HCT116 (cell line): Measurements from ENCODE around the gene FOXP2. TPM values are rescaled to one million over a fixed set of nuclear protein-coding genes. Genes with fewer than 3 reads are reported as not detected.

Experiments
- ATAC-seq: fragments of 200-7000 bp; cut with Tn5 transposase; 2 replicates; pipeline ENCODE4 v1.9.1; 2020; ENCODE audit warnings: mild to moderate bottlenecking, moderate library complexity
- BruUV-seq: library from RNA; stranded (reverse); fragments of 400-500 nt; replicated peaks from 2 replicates; lab custom pipeline; 2021; lab: Mats Ljungman, UMichigan
- CTCF ChIA-PET: fragments of 300-600 bp; sonication (Branson Sonifier 250); formaldehyde crosslinking; loops from one replicate; lab custom pipeline; 2021; ENCODE audit warnings: antibody characterized with exemption; lab: Charles Lee
- POLR2A ChIA-PET: fragments of 300-600, 350-600 bp; sonication (Branson Sonifier 250); formaldehyde crosslinking; loops from one replicate; lab custom pipeline; 2021; ENCODE audit warnings: antibody characterized with exemption; lab: Charles Lee
- RAD21 ChIA-PET, 2 experiments: fragments of 300-600 bp; sonication (Branson Sonifier 250); formaldehyde crosslinking; loops; one replicate each; lab custom pipeline; 2023; ENCODE audit warnings: low total read pairs in 2 of 2; ENCODE audit not compliant: uncharacterized antibody in 2 of 2, unreplicated experiment in 2 of 2, low non-redundant PET in 1 of 2; lab: Charles Lee
- DNase-seq: peaks from one replicate; pipeline ENCODE4 v3.0.0-alpha.2; 2010; ENCODE audit warnings: low read depth, low spot score
- H2AFZ ChIP-seq: fragments of 200-600 bp; shearing (Covaris generic), sonication (generic); 2 replicates; pipeline ENCODE4 v1.6.1; 2017; ENCODE audit warnings: low read depth, mixed run types, mixed read lengths, antibody characterized with exemption, low read length; ENCODE audit not compliant: poor library complexity, severe bottlenecking
- H3K27ac ChIP-seq: 2 replicates; pipeline ENCODE4 v1.5.1; 2012; ENCODE audit warnings: low read depth, low read length
- H3K27me3 ChIP-seq: fragments of 200-600 bp; sonication (generic); 2 replicates; pipeline ENCODE4 v1.6.1; 2016; ENCODE audit warnings: mixed run types, low read length, mixed read lengths; ENCODE audit not compliant: insufficient read depth
- H3K36me3 ChIP-seq, 2 experiments: fragments of 200-500 bp in 1 of 2; fragments of 200-600 bp in 1 of 2; sonication (Bioruptor generic) in 1 of 2; sonication (generic) in 1 of 2; 2 replicates each; pipeline versions ENCODE4 v1.5.1 to v1.6.1; 2014 to 2016; ENCODE audit warnings: low read length in 2 of 2, inconsistent platforms in 1 of 2, mixed read lengths in 1 of 2, mixed run types in 1 of 2; ENCODE audit not compliant: insufficient read depth in 2 of 2, control insufficient read depth in 1 of 2
- H3K4me1 ChIP-seq, 2 experiments: fragments of 200-600 bp in 1 of 2; sonication (generic) in 1 of 2; 2 replicates each; pipeline versions ENCODE4 v1.5.1 to v1.6.1; 2012 to 2017; ENCODE audit warnings: low read length in 2 of 2, inconsistent platforms in 1 of 2, mild to moderate bottlenecking in 1 of 2, mixed read lengths in 1 of 2, mixed run types in 1 of 2, moderate library complexity in 1 of 2; ENCODE audit not compliant: insufficient read depth in 2 of 2, control insufficient read depth in 1 of 2
- H3K4me2 ChIP-seq: fragments of 200-600 bp; sonication (generic); 2 replicates; pipeline ENCODE4 v1.6.1; 2017; ENCODE audit warnings: mixed run types, low read length, mixed read lengths
- H3K4me3 ChIP-seq, 2 experiments: fragments of 200-600 bp in 1 of 2; sonication (generic) in 1 of 2; replicated peaks in 1 of 2; 2 replicates each; pipeline ENCODE4 v1.5.1; 2011 to 2016; ENCODE audit warnings: low read length in 2 of 2, control low read depth in 1 of 2, low read depth in 1 of 2, mild to moderate bottlenecking in 1 of 2, mixed read lengths in 1 of 2, mixed run types in 1 of 2
- H3K79me2 ChIP-seq: fragments of 200-600 bp; sonication (generic); 2 replicates; pipeline ENCODE4 v1.6.1; 2017; ENCODE audit warnings: mild to moderate bottlenecking, mixed run types, low read length, moderate library complexity, mixed read lengths; ENCODE audit not compliant: insufficient read depth
- H3K9ac ChIP-seq: fragments of 200-600 bp; sonication (generic); 2 replicates; pipeline ENCODE4 v1.6.1; 2016; ENCODE audit warnings: low read length, mixed read lengths
- H3K9me2 ChIP-seq: fragments of 200-600 bp; sonication (generic), shearing (Covaris generic); 2 replicates; pipeline ENCODE4 v1.6.1; 2017; ENCODE audit warnings: mixed run types, mild to moderate bottlenecking, moderate library complexity; ENCODE audit not compliant: insufficient read depth
- H3K9me3 ChIP-seq, 2 experiments: fragments of 200-500 bp in 1 of 2; fragments of 200-600 bp in 1 of 2; sonication (Bioruptor generic) in 1 of 2; sonication (generic) in 1 of 2; 2 replicates each; pipeline ENCODE4 v1.6.1; 2014 to 2017; ENCODE audit warnings: low read length in 2 of 2, mixed read lengths in 2 of 2, inconsistent platforms in 1 of 2, low read depth in 1 of 2, mild to moderate bottlenecking in 1 of 2, mixed run types in 1 of 2, moderate library complexity in 1 of 2; ENCODE audit not compliant: control insufficient read depth in 1 of 2, insufficient read depth in 1 of 2
- H4K20me1 ChIP-seq: fragments of 200-600 bp; sonication (generic), shearing (Covaris generic); 2 replicates; pipeline ENCODE4 v1.6.1; 2017; ENCODE audit warnings: mixed run types, mild to moderate bottlenecking, moderate library complexity; ENCODE audit not compliant: insufficient read depth
- ATF3 ChIP-seq: IDR thresholded peaks from 2 replicates; pipeline ENCODE4 v1.6.1; 2012
- CBX3 ChIP-seq: IDR thresholded peaks from 2 replicates; pipeline ENCODE4 v1.6.1; 2012; ENCODE audit warnings: low read depth
- CEBPB ChIP-seq: IDR thresholded peaks from 2 replicates; pipeline ENCODE4 v1.6.1; 2012; ENCODE audit warnings: low read depth
- CTCF ChIP-seq, 3 experiments: fragments of 200-600 bp in 1 of 3; sonication (generic) in 1 of 3; IDR thresholded peaks in 2 of 3; conservative IDR thresholded peaks in 1 of 3; 2 replicates each; pipeline ENCODE4 v1.5.1; 2012 to 2017; ENCODE audit warnings: low read depth in 2 of 3, low read length in 2 of 3, antibody characterized with exemption in 1 of 3, borderline replicate concordance in 1 of 3, control low read depth in 1 of 3, mild to moderate bottlenecking in 1 of 3, mixed read lengths in 1 of 3, mixed run types in 1 of 3, moderate library complexity in 1 of 3; ENCODE audit not compliant: insufficient read depth in 1 of 3
- EGR1 ChIP-seq: IDR thresholded peaks from 2 replicates; pipeline ENCODE4 v1.6.1; 2012; ENCODE audit warnings: low read depth
- ELF1 ChIP-seq: IDR thresholded peaks from 2 replicates; pipeline ENCODE4 v1.6.1; 2012; ENCODE audit warnings: low read depth, borderline replicate concordance
- EZH2 ChIP-seq: fragments of 200-600 bp; sonication (generic); IDR thresholded peaks from 2 replicates; pipeline ENCODE4 v1.6.1; 2017; ENCODE audit warnings: antibody characterized with exemption, mixed run types
- EZH2phosphoT487 ChIP-seq: fragments of 200-600 bp; IDR thresholded peaks from 2 replicates; pipeline ENCODE4 v1.6.1; 2018; ENCODE audit warnings: antibody characterized with exemption, borderline replicate concordance
- FOSL1 ChIP-seq: IDR thresholded peaks from 2 replicates; pipeline ENCODE4 v1.6.1; 2012; ENCODE audit warnings: low read depth
- POLR2A ChIP-seq: IDR thresholded peaks from 2 replicates; pipeline ENCODE4 v1.7.0; 2011; ENCODE audit warnings: borderline replicate concordance; ENCODE audit not compliant: insufficient read depth, insufficient read length; ENCODE audit errors: extremely low read depth
- POLR2AphosphoS5 ChIP-seq: IDR thresholded peaks from 2 replicates; pipeline ENCODE4 v1.6.1; 2011; ENCODE audit warnings: mild to moderate bottlenecking, low read depth, low read length, moderate library complexity
- SIN3A ChIP-seq: IDR thresholded peaks from 2 replicates; pipeline ENCODE4 v1.6.1; 2012; ENCODE audit warnings: low read depth
- SP1 ChIP-seq: IDR thresholded peaks from 2 replicates; pipeline ENCODE4 v1.6.1; 2012; ENCODE audit warnings: low read depth
- SRF ChIP-seq: IDR thresholded peaks from 2 replicates; pipeline ENCODE4 v1.6.1; 2012; ENCODE audit warnings: low read depth
- TCF7L2 ChIP-seq: IDR thresholded peaks from 2 replicates; pipeline ENCODE4 v1.7.0; 2011; ENCODE audit warnings: borderline replicate concordance, inconsistent platforms; ENCODE audit not compliant: insufficient read depth, insufficient read length; ENCODE audit errors: extremely low read depth
- YY1 ChIP-seq: IDR thresholded peaks from 2 replicates; pipeline ENCODE4 v1.6.1; 2011; ENCODE audit warnings: low read length, low read depth, moderate library complexity, mild to moderate bottlenecking; ENCODE audit not compliant: insufficient replicate concordance; ENCODE audit errors: extremely low read depth
- ZBTB33 ChIP-seq: IDR thresholded peaks from 2 replicates; pipeline ENCODE4 v1.6.1; 2011; ENCODE audit warnings: mild to moderate bottlenecking, low read length, moderate library complexity; ENCODE audit not compliant: insufficient replicate concordance; ENCODE audit errors: extremely low read depth
- ZFX ChIP-seq: fragments of 450-650 bp; IDR thresholded peaks from 2 replicates; pipeline ENCODE4 v1.6.1; 2017
- ZNF274 ChIP-seq: fragments of 200-500 bp; sonication (Bioruptor generic); IDR thresholded peaks from 2 replicates; pipeline ENCODE4 v1.6.1; 2014; ENCODE audit warnings: mild to moderate bottlenecking, low read depth, low read length, inconsistent platforms
- intact Hi-C: fragments of 100-400 bp; cut with micrococcal nuclease; formaldehyde crosslinking; loops from 2 replicates; pipeline ENCODE4 v1.10.0; 2022
- total RNA-seq: library from RNA; stranded (reverse); gene quantifications from one replicate; pipeline ENCODE4 v1.2.1, GENCODE V29; 2021; ENCODE audit not compliant: unreplicated experiment

The FOXP2 gene
- total RNA-seq, 1 experiment from 2014 or later = 2.5 TPM

- Histone ChIP-seq H3K36me3 (no peaks in the 10 kb centered on the region), H3K27me3 (no peaks in the 10 kb centered on the region), H3K4me2 (no peak overlapping the region), H3K27ac (no peak overlapping the region), H3K9ac (no peak overlapping the region), H4K20me1 (no peaks in the 10 kb centered on the region), H3K4me1 (no peaks in the 10 kb centered on the region), H3K9me2 (no peaks in the 10 kb centered on the region), H3K79me2 (no peaks in the 10 kb centered on the region), H3K4me3 (no peak overlapping the region), H2AFZ (no peak overlapping the region), H3K9me3 (no peaks in the 10 kb centered on the region)
- ATAC-seq = no peak
- POLR2A ChIA-PET = no interaction called here
- no peak for TF ChIP-seq ZFX
- TF ChIP-seq EZH2phosphoT487 = no peak
- TF ChIP-seq CEBPB = no peak
- no peak for TF ChIP-seq SRF
- no peak for TF ChIP-seq POLR2AphosphoS5
- no peak for TF ChIP-seq CTCF (IDR thresholded peaks at IDR 0.05 in 2 of 3, conservative IDR thresholded peaks at IDR 0.05 in 1 of 3; ENCODE audit: borderline replicate concordance in 1 of 3, insufficient read depth in 1 of 3, low read depth in 2 of 3, low read length in 2 of 3)
- TF ChIP-seq EGR1 = no peak
- RAD21 ChIA-PET = no interaction called here
- no peak for DNase-seq
- intact Hi-C loops = no loop called here
- no TSS peak for BruUV-seq
- CTCF ChIA-PET = no interaction called here
These were observed 48.8 kb upstream of the FOXP2 start for GRCh38 chr7:114365791-114366190.

- ATAC-seq (no peak), DNase-seq (no peak)
- Histone ChIP-seq H3K9me3 (no peaks in the 10 kb centered on the region), H3K4me3 (no peak overlapping the region), H3K9ac (no peak overlapping the region), H3K4me2 (no peak overlapping the region), H3K27ac (no peak overlapping the region), H3K9me2 (no peaks in the 10 kb centered on the region), H3K27me3 (no peaks in the 10 kb centered on the region), H3K36me3 (no peaks in the 10 kb centered on the region), H3K79me2 (no peaks in the 10 kb centered on the region), H2AFZ (no peak overlapping the region), H4K20me1 (no peaks in the 10 kb centered on the region), H3K4me1 (no peaks in the 10 kb centered on the region)
- intact Hi-C loops = no loop called here
- no TSS peak for BruUV-seq
- ChIA-PET POLR2A (no interaction called here), RAD21 (no interaction called here), CTCF (no interaction called here)
- TF ChIP-seq CBX3 (no peak), FOSL1 (no peak), YY1 (no peak), POLR2A (no peak), SRF (no peak), SIN3A (no peak), ELF1 (no peak), TCF7L2 (no peak), ZNF274 (no peak), ZFX (no peak), ATF3 (no peak), EGR1 (no peak), CEBPB (no peak), POLR2AphosphoS5 (no peak), SP1 (no peak), ZBTB33 (no peak), EZH2 (no peak)
These were observed 46.1 kb upstream of the FOXP2 start for GRCh38 chr7:114368492-114368891.
